ENCODE results near the gene OGA. TPM values are rescaled to one million over a fixed set of nuclear protein-coding genes. Genes with fewer than 3 reads are reported as not detected.

Gene OGA
- total RNA-seq, 2 experiments from 2014 or later: 90.8 to 96.3 TPM

GRCh38 chr10:101778151-101778780, 40.0 kb downstream of the OGA start:
- Mint-ChIP-seq H3K27me3 (ENCODE audit: low read depth) (peaks cover 47% of the 10 kb centered on the region), H3K4me1 (ENCODE audit: low read depth) (peaks cover 52% of the 10 kb centered on the region), H3K36me3 (ENCODE audit: low read depth) (peaks cover 34% of the 10 kb centered on the region), H3K9me3 (no peaks in the 10 kb centered on the region), H3K4me3 (no peak overlapping the region), H3K27ac (no peak overlapping the region)
- no peak for DNase-seq
- CTCF ChIA-PET: interaction anchor here (0.6 to 1.5 kb wide), 6 partner anchors 12 to 476 kb away, joined by 3 to 6 read pairs (median 3); no protein-coding TSS in a partner anchor
- intact Hi-C loops (cut with micrococcal nuclease): loop anchor here (2.0 kb wide), 1 partner anchor 557 kb away; no protein-coding TSS in a partner anchor

DNA sequence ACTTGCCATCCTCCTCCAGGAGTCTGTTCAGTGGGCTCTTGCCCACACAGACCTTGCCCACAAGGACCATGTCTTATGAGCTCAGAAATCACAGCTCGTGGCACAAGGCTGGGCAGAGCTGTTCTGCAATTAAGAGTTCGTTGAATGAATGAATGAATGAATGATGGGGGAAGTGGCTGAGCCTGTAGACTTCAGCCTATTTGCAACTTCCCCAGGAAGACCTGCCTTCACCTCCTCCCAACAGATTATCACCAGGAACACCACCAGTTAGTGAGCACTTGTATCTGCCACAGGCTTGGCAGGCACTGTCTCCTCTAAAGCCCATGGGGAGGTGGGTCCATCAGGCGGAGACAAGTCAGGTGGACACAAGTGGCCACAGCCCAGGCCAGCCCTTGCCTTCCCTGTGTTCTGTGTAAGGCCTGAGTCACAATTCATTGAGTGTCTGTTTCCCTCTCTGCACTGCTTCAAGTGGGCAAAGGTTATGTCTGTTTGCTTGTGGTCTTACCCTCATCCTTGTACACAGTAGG, 40.6 kb downstream of the OGA start:
- H3K9me3 Mint-ChIP-seq: no peaks in the 10 kb centered on the region
- H3K4me1 Mint-ChIP-seq (ENCODE audit: low read depth): peaks cover 49% of the 10 kb centered on the region
- no peak for DNase-seq
- CTCF ChIA-PET: interaction anchor here (1.0 to 1.5 kb wide), 2 partner anchors 13 to 64 kb away, joined by 3 read pairs; no protein-coding TSS in a partner anchor
- peaks cover 53% of the 10 kb centered on the region for H3K27me3 Mint-ChIP-seq (ENCODE audit: low read depth)
- intact Hi-C loops (cut with micrococcal nuclease): loop anchor here (2.0 kb wide), 1 partner anchor 557 kb away; no protein-coding TSS in a partner anchor
- H3K4me3 Mint-ChIP-seq: no peak overlapping the region
- no peak overlapping the region for H3K27ac Mint-ChIP-seq
- H3K36me3 Mint-ChIP-seq (ENCODE audit: low read depth): peaks cover 30% of the 10 kb centered on the region

DNA sequence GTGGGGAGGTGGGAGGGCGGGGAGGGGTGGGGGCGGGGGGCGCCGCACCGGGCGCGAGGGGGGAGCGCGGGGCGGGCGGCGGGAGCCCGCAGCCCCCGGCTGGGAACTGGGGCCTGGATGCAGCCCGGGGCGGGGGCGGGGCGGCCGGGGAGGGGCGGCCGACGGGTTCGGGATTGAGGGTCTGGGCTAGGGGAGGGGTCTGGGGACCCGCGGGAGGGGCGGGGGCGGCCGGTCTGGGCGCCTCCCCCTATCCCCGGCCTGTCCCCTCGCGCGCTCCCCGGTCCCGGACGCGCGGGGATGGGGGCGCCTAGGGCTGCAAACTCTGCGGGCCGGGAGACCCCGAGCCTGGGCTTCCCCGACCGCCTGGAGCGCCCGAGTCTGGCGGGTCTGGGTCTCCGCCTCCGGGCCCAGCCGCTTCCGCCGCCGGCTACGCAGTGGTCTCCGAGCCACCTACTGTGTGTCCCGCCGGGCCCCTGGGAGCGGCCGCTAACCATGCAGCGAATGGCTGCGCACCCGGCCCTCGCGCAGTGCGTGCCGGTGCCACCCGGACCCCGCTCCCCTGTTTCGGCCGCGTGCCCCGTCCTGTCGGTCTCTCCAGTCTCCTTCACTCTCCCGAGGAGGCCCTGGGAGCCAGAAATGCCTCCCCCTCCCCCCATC, 42.0 kb downstream of the OGA start:
- CTCF ChIA-PET: interaction anchor here (0.6 kb wide), 1 partner anchor 135 kb away, joined by 3 read pairs; no protein-coding TSS in a partner anchor
- peak overlapping the region; percentile 41 for H3K4me3 Mint-ChIP-seq

GRCh38 chr10:101775273-101776160, 42.7 kb downstream of the OGA start, which contains the start of gene FGF8:
FGF8 (minus strand) TSS chr10:101776114; CDS start chr10:101775900, 214 bp downstream.
- CTCF ChIA-PET: interaction anchor here (1.0 to 1.1 kb wide), 2 partner anchors 66 to 173 kb away, joined by 3 to 4 read pairs; no protein-coding TSS in a partner anchor
- Mint-ChIP-seq H3K36me3 (ENCODE audit: low read depth) (peaks cover 22% of the 10 kb centered on the region), H3K27ac (no peak within 1 kb of the TSS), H3K4me1 (ENCODE audit: low read depth) (peaks cover 34% of the 10 kb centered on the region), H3K4me3 (peak within 1 kb of the TSS; percentile 41), H3K27me3 (ENCODE audit: low read depth) (peaks cover 68% of the 10 kb centered on the region), H3K9me3 (no peaks in the 10 kb centered on the region)
- intact Hi-C loops (cut with micrococcal nuclease): no loop called here
- no peak for DNase-seq

More for the DNA sequence above, 42.0 kb downstream of the OGA start:
- peaks cover 39% of the 10 kb centered on the region for H3K4me1 Mint-ChIP-seq (ENCODE audit: low read depth)
- H3K9me3 Mint-ChIP-seq: no peaks in the 10 kb centered on the region
- intact Hi-C loops (cut with micrococcal nuclease): no loop called here
- DNase-seq: no peak
- H3K36me3 Mint-ChIP-seq (ENCODE audit: low read depth): peaks cover 26% of the 10 kb centered on the region
- H3K27ac Mint-ChIP-seq: no peak overlapping the region
- peaks cover 65% of the 10 kb centered on the region for H3K27me3 Mint-ChIP-seq (ENCODE audit: low read depth)

GRCh38 chr10:101774589-101775272, 43.5 kb downstream of the OGA start:
- no peaks in the 10 kb centered on the region for H3K9me3 Mint-ChIP-seq
- CTCF ChIA-PET: interaction anchor here (1.0 to 1.1 kb wide), 3 partner anchors 61 to 172 kb away, joined by 3 to 4 read pairs (median 3); no protein-coding TSS in a partner anchor
- DNase-seq: no peak
- intact Hi-C loops (cut with micrococcal nuclease): no loop called here
- peaks cover 28% of the 10 kb centered on the region for H3K4me1 Mint-ChIP-seq (ENCODE audit: low read depth)
- peaks cover 18% of the 10 kb centered on the region for H3K36me3 Mint-ChIP-seq (ENCODE audit: low read depth)
- H3K27me3 Mint-ChIP-seq (ENCODE audit: low read depth): peaks cover 68% of the 10 kb centered on the region
- H3K27ac Mint-ChIP-seq: no peak overlapping the region
- H3K4me3 Mint-ChIP-seq: no peak overlapping the region

DNA sequence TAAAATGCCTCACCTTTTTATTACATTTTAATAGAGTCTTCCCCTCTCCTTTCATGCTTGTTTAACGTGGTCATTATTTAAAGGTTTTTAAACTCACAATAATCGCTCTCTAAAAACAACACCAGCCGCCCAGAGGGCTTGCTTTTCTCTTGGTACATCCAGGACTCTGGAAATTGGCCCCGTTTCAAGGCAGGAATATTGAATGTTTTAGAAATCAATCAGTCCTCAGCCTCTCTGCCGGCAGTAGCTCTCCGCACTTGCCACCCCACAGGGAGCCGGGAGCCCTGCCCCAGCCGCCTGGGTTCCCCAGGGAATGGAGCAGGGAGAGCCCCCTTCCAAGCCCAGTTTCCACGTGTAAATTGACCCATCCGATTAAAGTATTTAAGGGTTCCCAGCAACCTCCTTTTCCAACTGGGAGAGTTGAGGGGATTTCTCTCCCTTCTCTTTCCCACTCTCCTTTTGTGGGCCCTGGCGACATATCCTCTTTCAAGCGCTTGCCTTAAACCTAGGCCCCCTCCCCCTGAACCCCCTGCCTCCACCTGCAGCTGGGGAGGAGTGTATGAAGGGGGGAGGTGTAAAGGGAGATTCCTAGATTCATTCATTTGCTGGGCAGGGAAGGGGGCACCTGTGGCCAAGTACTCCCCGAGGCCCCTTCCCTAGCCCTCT, 44.2 kb downstream of the OGA start:
- Mint-ChIP-seq H3K27me3 (ENCODE audit: low read depth) (peaks cover 67% of the 10 kb centered on the region), H3K36me3 (ENCODE audit: low read depth) (peaks cover 14% of the 10 kb centered on the region), H3K9me3 (no peaks in the 10 kb centered on the region), H3K4me1 (ENCODE audit: low read depth) (peaks cover 21% of the 10 kb centered on the region), H3K27ac (no peak overlapping the region), H3K4me3 (no peak overlapping the region)
- intact Hi-C loops (cut with micrococcal nuclease): no loop called here
- CTCF ChIA-PET: interaction anchor here (0.9 to 1.6 kb wide), 7 partner anchors 9 to 560 kb away, joined by 3 to 6 read pairs (median 4); no protein-coding TSS in a partner anchor
- DNase-seq: no peak

DNA sequence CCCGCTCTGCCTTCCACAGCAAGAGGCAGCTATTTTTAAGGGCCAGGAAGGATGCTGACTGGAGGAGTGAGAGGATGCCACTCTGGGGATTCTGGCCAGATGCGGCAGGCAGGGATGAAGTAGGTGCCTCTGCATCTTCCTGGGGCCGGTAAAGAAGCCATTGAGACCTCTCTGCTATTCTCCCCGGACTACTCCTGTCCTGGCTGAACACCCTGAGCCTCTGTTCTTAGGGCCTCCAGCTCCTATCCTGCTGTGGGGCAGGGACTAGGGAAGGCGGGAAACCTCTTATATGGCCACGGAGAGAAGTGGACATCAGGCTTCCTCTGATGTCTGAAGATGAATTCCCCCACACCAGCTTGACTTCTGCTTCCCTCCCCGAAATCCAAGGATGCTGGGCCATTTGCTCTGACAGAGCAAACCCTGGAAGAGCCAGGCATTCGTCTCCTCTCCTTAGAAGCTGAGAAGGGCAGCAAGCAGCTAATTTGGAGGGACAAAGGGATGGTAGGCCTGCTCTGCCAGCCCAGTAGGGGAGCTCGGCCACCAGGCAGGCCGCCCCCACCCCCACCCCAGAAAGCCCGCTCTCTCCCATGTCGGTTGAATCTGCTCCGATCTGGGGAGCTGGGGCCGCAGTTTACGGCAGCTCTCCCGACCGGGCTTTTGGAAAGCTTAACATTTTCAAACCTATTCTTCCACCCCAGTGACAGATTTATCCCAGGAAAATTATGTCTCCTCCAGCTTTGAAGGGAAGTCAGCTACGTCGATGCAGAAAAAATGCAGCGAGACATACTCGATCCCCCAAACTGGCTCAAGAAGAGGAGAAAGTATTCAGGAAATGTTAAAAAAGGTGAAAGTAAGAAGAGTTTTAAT, 45.1 kb downstream of the OGA start:
- Mint-ChIP-seq H3K27me3 (ENCODE audit: low read depth) (peaks cover 62% of the 10 kb centered on the region), H3K4me3 (no peak overlapping the region), H3K27ac (no peak overlapping the region), H3K9me3 (no peaks in the 10 kb centered on the region), H3K36me3 (ENCODE audit: low read depth) (peaks cover 9% of the 10 kb centered on the region), H3K4me1 (ENCODE audit: low read depth) (peaks cover 17% of the 10 kb centered on the region)
- CTCF ChIA-PET: interaction anchor here (0.5 to 1.9 kb wide), 8 partner anchors 8 to 559 kb away, joined by 3 to 6 read pairs (median 4); no protein-coding TSS in a partner anchor
- intact Hi-C loops (cut with micrococcal nuclease): no loop called here
- DNase-seq: no peak

GRCh38 chr10:101772017-101772894, 46.0 kb downstream of the OGA start:
- Mint-ChIP-seq H3K36me3 (ENCODE audit: low read depth) (peaks cover 1% of the 10 kb centered on the region), H3K27ac (no peak overlapping the region), H3K9me3 (no peaks in the 10 kb centered on the region), H3K4me1 (ENCODE audit: low read depth) (peaks cover 17% of the 10 kb centered on the region), H3K4me3 (no peak overlapping the region), H3K27me3 (ENCODE audit: low read depth) (peaks cover 54% of the 10 kb centered on the region)
- DNase-seq: no peak
- intact Hi-C loops (cut with micrococcal nuclease): no loop called here
- CTCF ChIA-PET: interaction anchor here (0.5 to 1.9 kb wide), 9 partner anchors 9 to 611 kb away, joined by 3 to 6 read pairs (median 3); partner anchors contain the start of gene KCNIP2

DNA sequence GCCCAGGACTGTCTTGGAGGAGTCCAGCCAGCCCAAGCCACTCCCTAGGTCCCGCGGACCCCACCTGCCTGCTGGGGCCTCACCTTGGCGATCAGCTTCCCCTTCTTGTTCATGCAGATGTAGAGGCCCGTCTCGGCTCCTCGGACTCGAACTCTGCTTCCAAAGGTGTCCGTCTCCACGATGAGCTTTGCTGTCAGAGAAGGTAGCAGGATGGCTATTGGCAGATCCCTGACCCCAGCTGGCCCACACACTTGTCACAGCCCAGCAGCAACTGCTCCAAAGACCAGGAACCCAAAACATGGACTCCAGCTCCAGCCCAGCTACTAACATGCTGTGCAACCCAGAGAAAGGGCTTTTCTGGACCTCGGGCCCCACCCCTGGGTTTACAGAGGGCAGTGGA, 46.9 kb downstream of the OGA start:
- Mint-ChIP-seq H3K36me3 (ENCODE audit: low read depth) (no peaks in the 10 kb centered on the region), H3K27ac (no peak overlapping the region), H3K4me1 (ENCODE audit: low read depth) (peaks cover 17% of the 10 kb centered on the region), H3K9me3 (no peaks in the 10 kb centered on the region), H3K4me3 (no peak overlapping the region), H3K27me3 (ENCODE audit: low read depth) (peaks cover 47% of the 10 kb centered on the region)
- intact Hi-C loops (cut with micrococcal nuclease): no loop called here
- no peak for DNase-seq
- CTCF ChIA-PET: interaction anchor here (0.6 to 1.9 kb wide), 5 partner anchors 10 to 610 kb away, joined by 3 to 6 read pairs (median 3); partner anchors contain the start of gene KCNIP2

Data from activated naive CD4-positive, alpha-beta T cell treated with anti-CD3 and anti-CD28 coated beads for 36 hours (primary cell).